SW 1271 (cell line): Measurements from ENCODE around the gene ETNK2.
A peak's percentile ranks its signal among the peaks of the same experiment; 100 is the strongest.

Experiments used
- DNase-seq, 2 experiments: peaks; one replicate each; lab custom pipeline; 2025; lab: John Stamatoyannopoulos, UW

Gene ETNK2

GRCh38 chr1:204147406-204148383 lies 4.1 kb downstream of the ETNK2 start:
- no peak for DNase-seq

- no peak for DNase-seq
These were observed 4.9 kb downstream of the ETNK2 start for GRCh38 chr1:204146965-204147364.

- no peak for DNase-seq
These were observed 5.5 kb downstream of the ETNK2 start for GRCh38 chr1:204146309-204146708.

GRCh38 chr1:204145033-204145504 lies 6.8 kb downstream of the ETNK2 start:
- DNase-seq = no peak

- DNase-seq = no peak
These were observed 8.4 kb downstream of the ETNK2 start for GRCh38 chr1:204143276-204144041.

GRCh38 chr1:204142032-204142974 lies 9.5 kb downstream of the ETNK2 start:
- DNase-seq = no peak

GRCh38 chr1:204141131-204141530 lies 10.7 kb downstream of the ETNK2 start:
- no peak for DNase-seq

GRCh38 chr1:204139952-204140351 lies 11.9 kb downstream of the ETNK2 start:
- no peak for DNase-seq

- DNase-seq = no peak
These were observed 12.8 kb downstream of the ETNK2 start for GRCh38 chr1:204139088-204139487.

- DNase-seq = no peak
These were observed 15.0 kb downstream of the ETNK2 start for GRCh38 chr1:204136814-204137213.

- no peak for DNase-seq
These were observed 17.7 kb downstream of the ETNK2 start for GRCh38 chr1:204134103-204134502.

GRCh38 chr1:204132718-204133117 lies 19.1 kb downstream of the ETNK2 start:
- no peak for DNase-seq

- no peak for DNase-seq
These were observed 19.9 kb downstream of the ETNK2 start for GRCh38 chr1:204131978-204132377.

GRCh38 chr1:204130981-204131892 lies 20.6 kb downstream of the ETNK2 start:
- peak in 1 of 2 experiments; percentile 56 for DNase-seq

- DNase-seq = no peak
These were observed 21.7 kb downstream of the ETNK2 start for GRCh38 chr1:204130178-204130577.

GRCh38 chr1:204128964-204129896 lies 22.6 kb downstream of the ETNK2 start:
- peak in 1 of 2 experiments; percentile 27 for DNase-seq

- no peak for DNase-seq
These were observed 23.3 kb downstream of the ETNK2 start for GRCh38 chr1:204128464-204128963.

- DNase-seq = peak in 1 of 2 experiments; percentile 24
These were observed 24.1 kb downstream of the ETNK2 start for GRCh38 chr1:204127597-204128242.

- DNase-seq = no peak
These were observed 24.9 kb downstream of the ETNK2 start for GRCh38 chr1:204126956-204127355.
